PC-3 (cell line): ENCODE measurements around the gene DNAH17.

Experiments used
- CTCF ChIP-seq: fragments of 300-600 bp; sonication (generic); conservative IDR thresholded peaks from 2 replicates; pipeline ENCODE4 v1.5.1; 2017; ENCODE audit warnings: antibody characterized with exemption, low read depth, mild to moderate bottlenecking, low read length
- EZH2phosphoT487 ChIP-seq: fragments of 300-600 bp; sonication (generic); IDR thresholded peaks from 2 replicates; pipeline ENCODE4 v1.6.1; 2018; ENCODE audit warnings: mild to moderate bottlenecking, antibody characterized with exemption, low read length, borderline replicate concordance

- TF ChIP-seq CTCF (no peak), EZH2phosphoT487 (no peak)
Observed at GRCh38 chr17:78563189-78564145, 13.7 kb downstream of the DNAH17 start.
